GM10266 (cell line): Measurements from ENCODE around the gene DPYSL4.

Experiments used
- DNase-seq: peaks from one replicate; pipeline ENCODE4 v3.0.0; 2012; ENCODE audit errors: extremely low spot score
- CTCF ChIP-seq: IDR thresholded peaks from 2 replicates; pipeline ENCODE4 v1.5.1; 2012; ENCODE audit warnings: mild to moderate bottlenecking, low read depth; ENCODE audit not compliant: control insufficient read depth, insufficient read depth; ENCODE audit errors: missing control alignments

DPYSL4 gene

GRCh38 chr10:132195366-132196075 is 8.8 kb downstream of the DPYSL4 start:
- no peak for TF ChIP-seq CTCF
- no peak for DNase-seq

- TF ChIP-seq CTCF = no peak
- DNase-seq = no peak
These were observed 9.7 kb downstream of the DPYSL4 start for GRCh38 chr10:132196178-132197113.

- DNase-seq = no peak
- no peak for TF ChIP-seq CTCF
These were observed 10.7 kb downstream of the DPYSL4 start for GRCh38 chr10:132197271-132198067.

GRCh38 chr10:132198068-132198370 is 11.3 kb downstream of the DPYSL4 start:
- no peak for TF ChIP-seq CTCF
- no peak for DNase-seq

GRCh38 chr10:132198381-132199181 is 11.8 kb downstream of the DPYSL4 start:
- no peak for TF ChIP-seq CTCF
- no peak for DNase-seq

GRCh38 chr10:132199268-132199853 is 12.6 kb downstream of the DPYSL4 start:
- no peak for TF ChIP-seq CTCF
- DNase-seq = no peak
